ENCODE results near the gene VPS11.
"Not testable (repeated sequence)": the region's sequence is repeated elsewhere in the genome, so short reads cannot be mapped to it uniquely, and the experiment has no call there.

Gene VPS11

GRCh38 chr11:119038884-119039283 lies 28.7 kb upstream of the VPS11 start:
- no peak for DNase-seq (ENCODE audit: low read depth)

- not testable (repeated sequence) for DNase-seq (ENCODE audit: low read depth)
These were observed 28.1 kb upstream of the VPS11 start for GRCh38 chr11:119039471-119039870.

- no peak for DNase-seq (ENCODE audit: low read depth)
These were observed 25.6 kb upstream of the VPS11 start for GRCh38 chr11:119041821-119042514.

- DNase-seq (ENCODE audit: low read depth) = no peak
These were observed 24.7 kb upstream of the VPS11 start for GRCh38 chr11:119042927-119043326.

GRCh38 chr11:119044708-119045107 lies 22.9 kb upstream of the VPS11 start:
- DNase-seq (ENCODE audit: low read depth) = no peak

DNA sequence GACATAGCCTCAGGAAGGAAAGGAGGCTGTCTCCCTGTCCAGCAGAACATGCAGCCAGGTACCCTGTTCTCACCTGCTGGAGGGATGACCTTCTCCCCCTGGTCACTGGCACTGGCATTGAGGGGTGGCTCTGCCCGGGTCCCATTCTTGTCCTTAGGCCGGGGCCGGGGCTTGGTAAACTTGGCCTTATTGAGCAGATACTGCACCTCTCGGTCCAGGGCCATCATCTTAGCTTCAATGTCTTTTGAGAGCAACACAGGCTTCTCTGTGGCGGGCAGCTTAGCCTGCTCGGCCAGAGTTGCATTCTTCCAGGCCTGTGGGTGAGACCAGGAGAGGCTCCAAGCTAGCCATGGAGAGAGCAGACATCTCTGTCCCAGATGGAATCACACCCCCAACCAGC lies 21.1 kb upstream of the VPS11 start:
- DNase-seq (ENCODE audit: low read depth) = no peak

- DNase-seq (ENCODE audit: low read depth) = no peak
These were observed 20.4 kb upstream of the VPS11 start for GRCh38 chr11:119047205-119047604.

GRCh38 chr11:119048644-119049043 lies 19.0 kb upstream of the VPS11 start:
- DNase-seq (ENCODE audit: low read depth) = no peak

DNA sequence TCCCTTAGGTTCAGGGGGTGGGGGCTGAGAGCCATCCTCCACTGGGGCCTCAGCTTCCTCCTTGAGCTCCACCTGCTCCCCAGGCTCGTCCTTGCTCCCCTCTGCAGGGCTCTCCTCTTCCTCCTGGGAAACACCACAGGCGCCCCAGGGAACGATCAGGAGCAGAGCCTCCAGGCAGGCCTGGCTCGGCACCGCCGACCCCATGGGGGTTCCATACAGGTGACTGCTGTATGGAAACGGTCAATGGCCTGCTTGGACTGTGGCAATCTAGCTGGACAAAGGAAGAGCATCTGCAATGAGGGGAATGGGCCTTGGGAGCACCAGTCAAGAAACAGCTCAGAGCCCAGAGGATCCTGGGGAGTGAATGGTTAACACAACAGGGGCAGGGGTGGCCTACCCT lies 18.5 kb upstream of the VPS11 start:
- DNase-seq (ENCODE audit: low read depth) = no peak

- no peak for DNase-seq (ENCODE audit: low read depth)
These were observed 16.0 kb upstream of the VPS11 start for GRCh38 chr11:119051440-119052162.

DNA sequence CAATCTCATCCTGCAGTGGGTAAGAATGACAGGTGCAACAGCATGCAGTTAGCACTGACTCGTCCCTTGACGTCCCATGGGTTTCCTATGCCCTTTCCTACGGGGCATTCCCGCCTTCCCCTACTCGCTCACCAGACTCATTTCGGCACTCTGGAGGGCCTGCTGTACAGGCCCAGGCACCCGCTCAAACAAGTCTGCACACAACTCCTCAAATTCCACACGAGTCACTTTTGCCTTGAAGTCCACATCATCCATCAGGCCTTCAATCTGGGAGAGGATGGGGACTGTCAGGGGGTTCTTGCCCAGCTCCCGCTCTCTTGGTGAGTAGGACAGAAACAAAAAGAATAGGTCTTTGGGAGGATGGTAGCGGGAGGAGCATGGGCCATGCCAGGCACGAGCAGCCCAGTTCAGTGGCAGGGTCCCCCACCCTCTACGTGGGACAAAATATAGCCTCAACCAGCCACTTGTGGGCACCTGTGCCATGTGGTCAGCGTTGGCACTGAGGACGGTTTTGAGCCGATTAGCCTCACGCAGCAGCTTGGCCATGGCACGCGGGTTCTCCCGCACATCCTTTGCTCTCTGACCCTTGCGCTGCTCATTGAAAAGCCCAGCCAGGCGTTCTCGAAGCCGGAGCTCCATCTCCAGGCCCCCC lies 15.3 kb upstream of the VPS11 start:
- DNase-seq (ENCODE audit: low read depth) = no peak

GRCh38 chr11:119054418-119054817 lies 13.2 kb upstream of the VPS11 start:
- no peak for DNase-seq (ENCODE audit: low read depth)

DNA sequence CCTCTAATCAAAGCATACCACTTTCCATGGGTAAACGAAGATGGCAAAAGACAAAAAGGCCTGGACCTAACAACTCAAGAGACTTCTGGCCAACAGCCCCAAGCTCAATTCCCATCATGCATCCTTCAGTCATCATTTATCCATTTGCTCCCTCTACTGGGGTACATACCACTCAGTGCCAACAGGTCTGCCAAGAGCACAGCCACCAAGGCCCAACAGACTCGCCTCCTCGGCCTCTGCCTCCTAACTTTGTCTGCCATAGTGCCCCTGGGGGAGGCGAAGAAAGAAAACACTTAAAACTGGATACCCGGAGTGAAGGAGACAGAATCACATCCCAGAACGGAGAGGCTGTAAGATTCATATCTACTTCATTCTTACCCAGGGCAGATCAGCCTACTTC lies 11.7 kb upstream of the VPS11 start:
- DNase-seq (ENCODE audit: low read depth) = no peak

DNA sequence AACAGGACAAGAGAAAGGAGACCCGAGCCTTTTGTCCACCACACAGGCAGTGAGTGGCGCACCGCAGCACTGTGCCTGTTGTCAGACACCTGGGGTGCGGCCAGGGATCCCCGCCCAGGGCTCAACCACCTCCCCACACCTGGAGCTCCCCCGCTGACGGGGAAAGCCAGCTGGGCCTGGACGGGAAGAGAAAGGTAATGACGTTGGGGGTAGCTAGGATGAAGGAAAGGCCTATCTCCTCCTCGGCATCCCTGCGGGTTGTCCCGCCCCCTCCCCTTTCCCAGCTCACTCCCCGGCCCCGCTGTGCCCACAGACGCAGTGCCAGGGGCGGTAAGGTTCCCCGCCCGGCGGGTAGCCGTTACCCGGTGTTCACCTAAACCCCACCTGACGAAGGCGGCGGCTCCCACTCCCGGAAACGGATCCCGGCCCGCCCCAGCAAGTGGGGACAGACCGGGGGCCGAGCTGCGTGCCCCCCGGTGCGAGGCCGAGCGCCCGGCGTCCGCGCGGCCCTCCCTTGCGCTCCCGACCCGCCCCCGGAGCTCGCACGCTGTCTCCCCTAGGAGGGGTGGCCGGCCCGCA lies 11.1 kb upstream of the VPS11 start:
- peak; percentile 25 for DNase-seq (ENCODE audit: low read depth)

- peak; percentile 100 for DNase-seq (ENCODE audit: low read depth)
These were observed 10.4 kb upstream of the VPS11 start, which contains the start of gene HYOU1 for GRCh38 chr11:119057000-119057769. HYOU1 (minus strand) TSS chr11:119057205; CDS start chr11:119056160, 1,045 bp downstream.

GRCh38 chr11:119059128-119059527 lies 8.5 kb upstream of the VPS11 start:
- DNase-seq (ENCODE audit: low read depth) = not testable (repeated sequence)

DNA sequence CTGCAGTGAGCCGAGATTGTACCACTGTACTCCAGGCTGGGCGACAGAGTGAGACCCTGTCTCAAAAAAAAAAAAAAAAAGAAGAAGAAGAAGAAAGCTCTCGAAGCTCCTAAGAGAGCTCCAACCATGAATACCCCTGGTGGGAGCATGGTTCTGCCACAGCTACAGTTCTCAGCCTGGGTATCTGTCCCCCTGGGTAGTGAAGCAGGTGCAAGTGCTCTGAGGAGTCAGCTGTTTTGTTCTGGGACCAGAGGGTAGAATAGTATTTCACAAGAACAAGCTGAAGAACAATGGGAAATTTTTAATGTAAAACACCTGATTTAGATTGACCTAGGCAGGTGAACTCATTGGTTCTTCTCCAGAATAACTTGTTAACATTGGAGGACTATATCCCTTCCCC lies 6.4 kb upstream of the VPS11 start:
- DNase-seq (ENCODE audit: low read depth) = no peak

- DNase-seq (ENCODE audit: low read depth) = no peak
These were observed 4.8 kb upstream of the VPS11 start for GRCh38 chr11:119062779-119063178.

- DNase-seq (ENCODE audit: low read depth) = peak; percentile 19
These were observed 2.2 kb upstream of the VPS11 start for GRCh38 chr11:119065369-119065768.

GRCh38 chr11:119077839-119078238 lies 10.2 kb downstream of the VPS11 start:
- DNase-seq (ENCODE audit: low read depth) = no peak

DNA sequence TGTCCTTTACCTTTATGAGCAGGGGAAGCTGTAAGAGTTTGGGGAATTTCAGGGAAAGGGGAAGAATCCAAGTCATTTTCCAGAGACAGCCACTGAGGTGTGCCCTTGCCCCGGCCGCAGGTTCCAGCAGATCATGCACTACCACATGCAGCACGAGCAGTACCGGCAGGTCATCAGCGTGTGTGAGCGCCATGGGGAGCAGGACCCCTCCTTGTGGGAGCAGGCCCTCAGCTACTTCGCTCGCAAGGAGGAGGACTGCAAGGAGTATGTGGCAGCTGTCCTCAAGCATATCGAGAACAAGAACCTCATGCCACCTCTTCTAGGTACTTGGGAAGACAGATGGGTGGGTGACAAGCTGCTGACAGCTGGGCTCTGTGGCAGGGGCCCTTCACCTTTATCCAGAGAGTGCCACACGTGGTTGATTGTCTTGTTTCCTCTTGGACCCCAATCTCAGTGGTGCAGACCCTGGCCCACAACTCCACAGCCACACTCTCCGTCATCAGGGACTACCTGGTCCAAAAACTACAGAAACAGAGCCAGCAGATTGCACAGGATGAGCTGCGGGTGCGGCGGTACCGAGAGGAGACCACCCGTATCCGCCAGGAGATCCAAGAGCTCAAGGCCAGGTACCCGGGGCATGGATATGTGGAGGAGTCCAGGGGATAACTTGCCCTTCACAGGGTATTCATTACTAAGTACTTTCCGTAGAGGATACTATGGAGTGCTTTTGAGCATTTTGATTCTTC lies 11.2 kb downstream of the VPS11 start:
- no peak for DNase-seq (ENCODE audit: low read depth)

Measured in activated T-cell treated with anti-CD3 and anti-CD28 coated beads for 48 hours (primary cell).